HG03159 (cell line): Measurements from ENCODE around the gene KRT72.

Source experiments
- ATAC-seq: cut with Tn5 transposase; IDR thresholded peaks from one replicate; pipeline ENCODE4 v1.9.1; 2021; ENCODE audit warnings: mild to moderate bottlenecking, moderate library complexity; ENCODE audit not compliant: unreplicated experiment

KRT72 gene

GRCh38 chr12:52543985-52544883, 57.0 kb downstream of the KRT72 start:
- no peak for ATAC-seq

- ATAC-seq, result no peak
These were observed 58.4 kb downstream of the KRT72 start for GRCh38 chr12:52542785-52543318.

GRCh38 chr12:52542157-52542556, 59.1 kb downstream of the KRT72 start:
- ATAC-seq, result no peak

GRCh38 chr12:52541709-52542108, 59.6 kb downstream of the KRT72 start:
- no peak for ATAC-seq

GRCh38 chr12:52540531-52540930, 60.7 kb downstream of the KRT72 start:
- no peak for ATAC-seq

GRCh38 chr12:52539821-52540173, 61.5 kb downstream of the KRT72 start:
- ATAC-seq, result no peak

GRCh38 chr12:52539083-52539820, 62.0 kb downstream of the KRT72 start:
- ATAC-seq, result no peak

- ATAC-seq, result no peak
These were observed 64.2 kb downstream of the KRT72 start for GRCh38 chr12:52537101-52537500.
